Activated CD8-positive, alpha-beta memory T cell treated with anti-CD3 and anti-CD28 coated beads for 4 hours (primary cell): ENCODE data around the gene PTS.

Experiments
- DNase-seq, 2 donors: peaks; one replicate each; pipeline ENCODE4 v3.0.0-alpha.2; 2020; ENCODE audit warnings: low read depth in 2 of 2

PTS gene

DNA sequence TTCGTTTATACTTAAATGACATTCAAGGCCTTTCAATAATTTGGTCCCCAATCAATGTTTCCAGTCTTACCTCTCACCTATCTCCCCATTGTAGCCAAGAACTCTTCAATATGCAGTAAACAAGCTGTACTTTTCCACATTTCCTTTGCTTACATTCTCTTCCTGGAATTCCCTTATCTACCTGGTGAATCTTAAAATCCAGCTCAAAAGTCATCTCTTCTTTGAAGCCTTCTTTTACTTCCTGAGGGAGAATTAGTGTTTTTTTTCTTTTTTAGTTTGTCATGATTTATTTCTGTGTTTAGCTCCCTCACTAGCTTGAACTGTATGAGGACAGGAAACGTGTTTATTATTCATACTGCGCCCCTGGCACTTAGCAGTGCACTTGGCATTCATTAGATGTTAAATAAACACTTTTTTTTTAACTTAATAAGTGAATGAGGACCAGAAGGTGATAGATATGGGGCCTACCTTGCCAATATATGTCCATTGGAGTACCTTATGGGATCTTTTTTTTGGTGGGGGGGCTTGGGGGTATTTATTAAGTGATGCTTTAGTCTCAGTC, 4.9 kb upstream of the PTS start:
- DNase-seq, result no peak

DNA sequence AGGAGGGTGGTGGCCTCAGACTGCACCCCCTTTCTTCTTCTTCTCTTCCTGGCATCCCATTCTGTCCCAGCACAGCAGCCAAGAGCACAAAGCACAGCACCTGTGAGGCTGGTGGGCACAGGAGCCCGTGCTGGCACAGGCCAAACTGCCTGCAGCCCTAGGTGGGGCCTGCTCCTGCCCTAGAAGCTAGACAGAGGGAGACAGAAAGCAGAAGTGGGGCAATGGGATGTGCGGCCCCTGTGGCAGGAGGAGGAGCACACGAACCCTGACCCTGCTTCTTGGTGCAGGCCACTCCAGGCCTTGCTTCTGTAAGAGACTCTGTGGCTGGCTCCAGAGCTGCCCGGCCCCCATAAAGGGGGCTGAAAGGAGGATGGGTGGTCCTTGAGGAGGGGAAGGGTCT, 3.9 kb upstream of the PTS start:
- no peak for DNase-seq

DNA sequence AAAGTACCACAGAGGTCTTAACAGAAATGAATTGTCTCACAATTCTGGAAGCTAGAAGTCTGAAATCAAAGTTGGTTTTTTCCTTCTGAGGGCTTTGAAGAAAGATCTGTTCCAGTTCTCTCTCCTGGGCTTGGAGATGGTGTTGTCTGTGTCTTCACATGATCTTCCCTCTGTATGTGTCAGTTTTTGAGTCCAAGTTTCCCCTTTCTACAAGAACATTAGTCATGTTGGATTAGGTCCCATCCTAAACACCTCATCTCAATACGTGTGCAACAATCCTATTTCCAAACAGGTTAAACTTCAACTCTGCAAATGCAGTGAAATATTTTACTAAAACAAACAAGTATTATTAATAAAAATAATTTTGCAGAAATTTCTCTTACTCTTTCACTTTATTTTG, 3.1 kb upstream of the PTS start:
- DNase-seq, result no peak

DNA sequence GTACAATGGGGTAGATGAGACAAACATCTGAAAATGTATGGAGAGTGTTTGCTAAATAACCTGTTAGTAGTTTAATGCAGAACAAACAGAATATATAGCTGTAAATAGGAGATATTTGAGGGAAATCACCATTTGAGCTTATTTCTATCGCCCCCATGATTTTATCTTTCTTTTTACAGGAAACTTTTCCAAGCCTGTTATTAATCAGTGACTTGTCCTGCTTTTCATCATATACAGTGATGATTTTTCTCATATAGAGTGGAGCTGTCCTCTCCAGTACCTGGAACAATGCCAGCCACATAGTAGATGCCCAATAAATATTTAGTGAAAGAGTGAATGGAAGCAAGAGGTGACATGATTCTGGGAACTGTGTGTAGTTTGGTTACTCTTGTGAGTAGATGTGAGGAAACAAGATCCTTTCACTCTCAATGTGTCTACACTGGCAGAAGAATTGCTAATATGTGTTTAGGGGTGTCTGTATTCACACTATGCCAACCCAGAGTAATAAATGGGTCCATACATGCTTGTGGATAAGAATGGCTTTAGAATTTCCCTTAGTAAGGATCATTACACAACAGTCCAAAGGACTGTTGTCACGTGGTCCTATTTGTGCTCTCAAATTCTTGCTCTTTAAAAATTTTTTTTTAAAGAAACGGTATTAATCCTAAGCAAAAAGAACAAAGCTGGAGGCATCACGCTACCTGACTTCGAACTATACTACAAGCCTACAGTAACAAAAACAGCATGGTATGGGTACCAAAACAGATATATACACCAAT, 2.3 kb upstream of the PTS start:
- no peak for DNase-seq

DNA sequence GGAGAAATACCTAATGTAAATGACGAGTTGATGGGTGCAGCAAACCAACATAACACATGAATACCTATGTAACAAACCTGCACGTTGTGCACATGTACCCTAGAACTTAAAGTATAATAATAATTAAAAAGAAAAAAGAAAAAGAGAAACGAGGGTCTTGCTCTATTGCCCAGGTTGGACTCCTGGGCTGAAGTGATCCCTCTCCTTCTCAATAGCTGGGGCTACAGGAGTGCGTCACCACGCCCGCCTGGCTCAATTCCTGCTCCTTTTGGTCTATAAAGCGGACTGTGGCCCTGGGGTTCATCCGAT, 521 bp upstream of the PTS start:
- no peak for DNase-seq

DNA sequence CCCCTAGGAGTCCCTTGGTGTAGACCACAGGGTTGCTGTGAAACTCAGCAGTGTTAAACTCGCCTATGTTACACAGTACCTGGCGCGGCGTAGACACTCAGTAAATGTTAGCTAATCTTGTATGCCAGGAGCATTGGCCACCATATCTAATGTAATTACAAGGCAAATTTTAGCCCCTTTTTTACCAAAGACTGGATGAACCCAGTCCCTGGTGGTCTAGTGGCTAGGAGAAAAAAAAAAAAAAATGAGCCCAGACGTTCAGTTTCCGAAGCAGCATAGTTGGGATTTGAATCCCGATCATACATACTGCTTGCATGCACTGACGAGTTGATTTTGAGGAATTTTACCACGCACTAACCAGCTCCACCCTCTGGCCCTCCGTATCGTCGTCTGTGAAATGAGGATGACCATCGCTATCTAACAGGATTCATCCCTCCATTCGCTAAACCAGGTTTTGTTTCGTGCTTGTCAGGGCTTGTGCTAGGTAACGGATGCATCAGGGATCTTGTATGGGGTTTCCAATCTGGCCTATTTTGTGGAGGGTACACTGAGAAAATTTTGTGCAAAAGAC, 688 bp downstream of the PTS start:
- DNase-seq, result no peak

DNA sequence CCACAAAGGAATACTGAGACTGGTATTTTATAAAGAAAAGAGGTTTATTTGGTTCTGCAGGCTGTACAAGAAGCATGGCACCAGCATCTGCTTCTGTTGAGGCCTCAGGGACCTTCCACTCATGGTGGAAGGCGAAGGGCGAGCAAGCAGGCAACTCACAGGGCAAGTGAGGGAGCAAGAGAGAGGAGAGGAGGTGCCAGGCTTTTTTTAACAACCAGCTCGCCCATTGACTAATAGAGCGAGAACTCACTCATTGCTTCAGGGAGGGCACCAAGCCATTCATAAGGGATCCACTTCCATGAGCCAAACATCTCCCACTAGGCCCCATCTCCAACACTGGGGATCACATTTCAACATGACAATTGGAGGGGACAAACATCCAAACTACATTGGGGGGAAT, 1.2 kb downstream of the PTS start:
- DNase-seq, result no peak

DNA sequence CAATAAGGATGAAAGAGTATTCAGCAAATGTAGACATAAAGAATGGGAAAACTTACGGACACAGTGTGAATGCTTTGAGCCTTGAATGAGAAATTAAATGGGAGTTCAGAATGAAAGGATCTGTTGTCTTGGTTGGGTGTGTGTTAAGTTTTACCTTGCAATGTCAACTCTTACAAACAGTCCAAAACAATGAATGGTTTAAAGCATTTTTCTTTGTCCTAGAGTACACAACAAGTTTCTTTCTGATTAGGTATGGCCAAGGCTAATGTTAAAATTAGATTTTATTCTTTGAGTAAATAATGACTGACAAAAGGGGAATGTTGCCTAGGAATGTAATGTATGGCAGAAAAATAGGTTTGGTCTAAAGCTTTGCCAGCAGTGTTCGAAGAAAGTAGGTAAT, 2.5 kb downstream of the PTS start:
- DNase-seq, result no peak

DNA sequence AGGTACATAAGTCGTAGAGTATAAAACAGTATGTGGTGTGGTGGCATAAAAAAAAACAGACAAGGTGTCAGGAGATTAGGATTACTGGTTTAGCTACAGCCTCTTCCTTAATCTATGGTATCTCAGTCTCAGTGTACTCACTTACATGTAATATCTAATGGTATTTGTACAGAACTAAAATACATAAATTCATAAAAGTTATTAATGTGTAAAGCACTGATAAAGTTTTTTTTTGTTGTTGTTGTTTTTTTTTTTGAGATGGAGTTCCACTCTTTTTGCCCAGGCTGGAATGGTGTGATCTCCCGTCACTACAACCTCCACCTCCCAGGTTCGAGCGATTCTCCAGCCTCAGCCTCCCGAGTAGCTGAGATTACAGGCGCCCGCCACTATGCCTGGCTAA, 2.9 kb downstream of the PTS start:
- DNase-seq, result no peak

DNA sequence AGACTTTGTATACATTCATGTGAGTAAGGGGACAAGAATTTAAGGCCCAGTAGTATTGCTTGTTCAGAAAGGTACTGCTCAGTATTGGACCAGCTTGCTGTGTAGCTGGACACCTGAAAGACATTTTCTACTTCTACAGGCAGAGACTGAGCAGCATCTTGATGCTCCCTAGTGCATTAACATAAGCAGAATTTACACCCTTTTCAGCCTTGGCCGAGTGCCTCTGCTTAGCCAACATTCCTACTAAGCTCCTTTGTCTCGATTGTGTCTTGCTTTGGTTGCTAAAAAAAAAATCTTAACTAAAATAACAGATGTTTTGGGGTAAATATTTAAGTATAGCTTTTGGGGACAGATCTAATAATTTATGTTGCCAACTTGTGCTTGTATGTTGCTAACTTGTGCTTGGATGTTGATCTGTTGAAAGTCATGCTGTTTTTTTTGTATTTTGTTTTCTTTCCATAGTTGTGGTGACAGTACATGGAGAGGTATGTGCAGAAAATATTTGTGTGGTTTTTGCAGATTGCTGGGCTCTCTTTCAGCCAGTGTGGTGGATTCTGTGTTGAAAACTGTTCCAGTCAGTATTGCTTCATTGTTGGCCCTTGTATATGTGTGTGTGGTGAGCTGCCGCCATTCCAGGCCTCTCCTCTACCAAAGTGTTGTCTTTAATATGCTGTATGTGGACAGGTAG, 3.7 kb downstream of the PTS start:
- DNase-seq, result no peak

DNA sequence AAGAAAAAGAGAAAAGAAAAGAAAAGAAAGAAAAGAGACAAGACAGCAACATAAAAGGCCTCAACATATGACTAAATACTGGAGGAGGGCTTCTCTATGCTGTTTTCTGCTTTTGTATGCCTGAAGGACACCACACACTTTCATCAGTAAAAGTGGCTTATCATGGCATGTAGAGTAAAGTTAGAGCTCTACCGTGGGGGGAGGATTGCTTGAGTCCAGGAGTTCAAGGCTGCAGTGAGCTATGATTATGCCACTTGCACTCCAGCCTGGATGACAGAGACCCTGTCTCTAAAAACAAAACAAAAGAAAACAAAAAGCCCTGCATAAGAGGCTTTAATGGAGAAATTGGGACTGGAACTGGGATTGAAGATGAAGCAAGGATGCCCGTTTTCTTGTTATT, 5.7 kb downstream of the PTS start:
- no peak for DNase-seq

DNA sequence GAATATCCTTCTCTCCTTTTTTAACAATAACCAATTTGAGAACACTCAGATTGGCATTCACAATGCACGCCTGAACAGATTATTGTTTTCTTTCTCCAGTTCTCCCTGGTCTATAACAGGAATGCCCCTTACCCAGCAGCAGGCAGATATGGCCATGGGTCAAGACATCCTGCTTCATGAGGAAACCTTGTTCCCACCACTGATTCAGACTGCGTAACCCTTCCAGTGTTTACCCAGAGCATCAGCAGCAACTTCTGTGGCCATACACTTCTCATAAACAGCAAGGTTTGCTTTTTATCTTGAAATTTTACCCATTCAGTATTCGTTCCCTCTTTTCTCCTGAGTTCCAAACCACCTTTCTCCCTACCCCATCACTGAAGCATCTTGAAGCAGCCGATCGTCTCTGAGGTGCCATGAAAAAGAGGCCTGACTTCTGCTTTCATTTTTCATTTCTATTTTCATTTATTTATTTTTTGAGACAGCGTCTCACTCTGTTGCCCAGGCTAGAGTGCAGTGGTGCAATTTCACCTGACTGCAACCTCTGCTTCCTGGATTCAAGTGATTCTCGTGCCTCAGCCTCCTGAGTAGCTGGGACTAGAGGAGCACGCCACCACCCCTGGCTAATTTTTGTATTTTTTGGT, 9.6 kb downstream of the PTS start:
- DNase-seq, result no peak

DNA sequence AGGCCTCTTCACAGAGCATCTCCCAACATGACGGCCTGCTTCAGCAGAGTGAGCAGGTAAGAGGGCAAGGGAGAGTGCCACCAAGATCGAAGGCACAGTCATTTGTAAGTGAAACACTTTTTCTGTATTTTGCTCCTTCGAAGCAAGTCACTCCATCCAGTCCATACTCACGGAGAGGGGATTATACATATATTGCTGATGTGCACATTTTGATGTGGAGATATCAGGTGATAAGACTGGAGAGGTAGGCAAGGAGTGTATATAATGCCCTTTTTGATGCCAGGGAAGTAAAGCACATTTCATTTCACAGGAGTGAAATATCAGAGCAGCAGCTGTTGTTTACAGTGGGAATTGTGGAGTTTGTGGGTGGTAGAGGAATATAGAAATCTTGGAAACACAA, 11.2 kb downstream of the PTS start:
- DNase-seq, result no peak

DNA sequence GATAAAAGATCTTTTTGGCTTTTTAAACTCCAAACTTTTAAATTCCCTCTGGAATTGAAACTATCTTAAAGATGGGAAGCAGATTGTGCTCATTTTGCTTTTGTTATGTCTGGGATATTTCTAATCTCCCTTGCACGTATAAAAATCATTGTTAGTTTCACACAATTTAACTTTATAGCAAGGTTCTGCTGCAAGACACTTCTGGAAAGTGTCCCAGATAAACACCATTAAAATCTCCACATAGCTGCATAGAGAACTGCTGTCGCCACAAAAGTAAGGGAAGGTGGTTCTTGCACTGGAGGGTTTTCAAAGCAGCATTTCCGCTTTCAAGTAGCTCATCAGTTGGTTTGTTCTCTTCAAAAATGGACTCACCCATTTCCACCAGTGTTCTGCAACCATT, 11.8 kb downstream of the PTS start:
- DNase-seq, result no peak

DNA sequence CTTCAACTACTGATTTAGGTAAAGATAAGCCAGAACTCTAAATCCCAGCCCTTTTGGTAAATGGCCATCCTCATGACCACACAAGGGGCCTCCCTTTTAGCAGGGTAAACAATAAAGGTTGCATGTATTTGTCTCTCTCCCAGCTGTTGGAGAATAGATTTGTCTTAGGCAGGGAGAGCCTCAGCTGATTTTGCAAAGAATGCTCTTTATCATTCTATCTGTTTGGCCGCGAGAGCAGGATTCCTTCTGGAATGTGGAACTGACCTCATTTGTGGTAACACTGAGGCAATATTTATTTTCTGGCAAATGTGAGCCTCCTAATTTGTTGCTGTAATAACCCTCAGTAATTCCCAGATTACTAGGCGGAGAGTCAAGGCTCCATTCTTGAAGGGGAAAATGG, 15.3 kb downstream of the PTS start:
- DNase-seq, result no peak

DNA sequence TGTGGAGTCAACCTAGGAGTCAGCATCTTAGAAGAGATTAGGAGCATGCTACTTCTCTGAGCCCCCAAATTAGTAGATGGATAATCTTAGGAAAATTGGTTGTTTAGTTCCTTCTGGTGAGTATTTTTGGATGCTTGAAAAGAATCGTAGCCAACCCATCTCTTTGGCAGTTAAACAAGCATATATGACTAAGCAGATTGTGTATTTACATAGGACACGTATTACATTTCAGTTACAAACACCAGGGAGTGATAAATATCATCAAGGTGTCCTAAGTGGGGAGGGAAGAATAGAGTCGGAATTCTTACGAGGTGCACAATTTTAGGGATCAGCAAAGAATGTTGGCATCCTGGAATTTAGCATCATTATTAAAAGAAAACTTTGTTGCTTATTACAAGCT, 21.0 kb downstream of the PTS start:
- DNase-seq, result no peak

DNA sequence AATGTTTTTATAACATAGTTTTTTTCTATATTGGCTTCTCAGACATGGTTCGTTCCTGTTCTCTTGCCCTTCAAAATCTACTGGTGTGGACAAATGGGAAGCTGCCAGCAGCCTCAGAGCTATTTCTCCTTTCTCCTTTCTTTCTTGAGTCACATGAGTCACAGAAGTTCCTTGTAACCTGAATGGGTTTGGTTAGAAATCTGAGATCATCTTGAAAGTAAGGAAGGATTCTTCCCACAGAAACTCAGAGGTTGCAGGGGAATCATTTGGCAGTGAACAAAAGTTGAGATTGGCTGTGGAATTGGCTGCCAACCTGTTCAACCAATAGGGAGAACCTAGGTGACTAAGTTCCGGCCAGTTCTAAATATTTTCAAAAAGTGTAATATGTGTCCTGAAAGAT, 22.0 kb downstream of the PTS start:
- no peak for DNase-seq

DNA sequence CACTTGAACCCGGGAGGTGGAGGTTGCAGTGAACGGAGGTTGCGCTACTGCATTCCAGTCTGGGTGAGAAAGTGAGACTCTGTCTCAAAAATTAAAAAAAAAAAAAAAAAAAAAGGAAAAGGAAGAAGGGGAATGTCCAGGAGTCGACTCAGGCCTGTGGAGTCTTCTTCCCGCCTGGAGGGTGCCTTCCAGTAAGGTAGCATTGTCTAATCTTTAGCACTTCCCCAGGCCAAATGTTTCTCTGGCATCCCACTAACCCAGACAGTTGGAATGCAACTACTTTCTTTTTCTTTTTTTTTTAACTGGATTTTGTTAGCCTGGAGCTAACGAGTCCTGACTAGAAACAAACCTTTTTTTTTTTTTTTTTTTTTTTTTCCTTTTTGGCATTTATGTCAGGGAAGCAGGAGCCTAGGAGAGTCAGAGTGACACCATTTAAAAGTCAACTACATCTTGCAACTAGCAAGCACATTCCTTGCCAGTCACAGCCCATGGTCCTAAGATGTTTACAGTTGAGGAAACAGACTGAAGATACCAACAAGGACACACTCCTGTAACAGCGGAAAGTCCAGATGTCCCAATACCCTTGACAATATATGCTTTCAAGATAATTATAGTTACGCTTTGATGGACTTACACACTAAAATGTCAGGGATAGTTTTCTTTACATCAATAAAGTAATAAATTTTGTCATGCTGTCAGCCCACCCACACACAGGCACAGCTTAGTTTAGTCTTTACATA, 23.8 kb downstream of the PTS start:
- no peak for DNase-seq

DNA sequence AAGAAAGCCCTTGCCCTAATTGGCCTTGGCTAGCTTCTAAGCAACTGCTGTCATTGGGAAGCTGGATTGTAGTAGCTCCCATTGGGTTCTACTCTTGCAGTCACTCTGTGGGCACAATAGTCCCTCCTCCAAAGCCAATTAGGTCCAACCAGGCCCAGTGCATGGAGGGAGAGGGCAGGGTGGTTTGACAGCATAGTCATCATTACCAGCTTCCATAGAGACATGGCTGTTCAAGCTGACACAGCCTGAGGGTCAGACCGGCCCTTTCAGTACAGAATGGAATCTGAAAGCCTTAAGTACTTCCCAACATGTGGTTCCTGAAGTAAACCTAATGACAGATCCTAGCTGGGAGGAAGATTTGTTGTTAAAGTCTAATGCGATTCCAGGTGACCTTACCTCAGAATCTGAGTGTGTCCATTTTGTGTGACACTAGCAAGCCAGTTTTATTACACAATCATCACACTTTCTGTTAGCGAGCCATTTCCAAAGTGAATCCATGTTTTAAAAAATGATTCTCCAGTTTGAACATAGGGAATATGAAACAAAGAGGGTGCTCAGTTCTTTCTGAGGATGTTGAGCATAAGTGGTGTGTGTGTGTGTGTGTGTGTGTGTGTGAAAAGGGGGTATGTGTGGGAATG, 27.5 kb downstream of the PTS start:
- DNase-seq, result no peak

DNA sequence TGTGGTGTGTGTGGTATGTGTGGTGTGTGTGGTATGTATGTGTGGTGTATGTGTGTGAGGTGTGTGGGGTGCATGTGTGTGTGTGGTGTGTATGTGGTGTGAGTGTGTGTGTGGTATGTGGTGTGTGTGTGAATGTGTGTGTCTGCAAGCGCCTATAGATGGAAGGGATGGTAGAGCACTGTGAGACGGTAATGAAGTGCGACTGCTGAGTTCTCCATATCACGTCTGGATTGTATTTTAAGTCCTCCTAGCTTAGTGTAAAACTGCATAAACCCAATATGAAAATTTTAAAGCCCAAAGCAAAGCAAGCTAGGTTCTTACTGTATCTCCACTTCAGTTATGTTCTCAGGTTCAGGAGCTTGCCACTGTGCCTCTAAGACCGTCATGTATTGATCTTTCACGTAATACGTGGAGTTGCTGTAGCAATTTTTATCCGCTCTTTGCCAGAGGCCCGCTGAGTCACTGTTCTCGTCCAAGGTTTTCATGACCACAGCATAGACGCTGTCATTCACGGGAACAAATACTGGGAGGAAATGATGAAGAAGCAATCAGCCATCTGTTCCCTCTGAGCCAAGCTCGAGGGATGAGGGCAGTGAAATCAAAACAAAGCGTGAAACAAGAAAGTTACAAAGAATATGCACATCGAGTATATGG, 29.0 kb downstream of the PTS start:
- no peak for DNase-seq

DNA sequence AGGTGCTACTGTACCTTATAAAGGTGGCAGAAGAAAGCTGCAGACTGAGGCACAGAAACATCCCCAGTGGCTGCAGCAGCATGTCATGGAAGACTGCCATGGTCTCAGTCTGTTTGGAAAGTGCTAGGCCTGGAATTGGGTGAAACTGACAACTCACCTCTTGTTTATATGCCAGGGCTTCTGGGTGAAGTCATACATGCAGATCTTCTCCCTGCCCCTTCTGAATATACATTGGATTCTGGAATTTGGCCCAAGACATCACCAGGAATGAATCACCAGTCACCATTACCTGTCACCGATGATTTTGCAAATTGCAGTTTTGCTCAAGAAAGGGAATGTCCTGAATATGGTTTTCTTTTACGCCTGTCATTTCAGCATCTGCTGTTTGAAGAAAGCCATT, 34.3 kb downstream of the PTS start, which contains the start of gene PLET1:
TSS of gene PLET1 (minus strand) at position 371 of the 400 bp plus-strand sequence. CDS start at position 100, 271 bp downstream.
- DNase-seq, result no peak
